HFFc6 (cell line): ENCODE measurements around the gene AP1AR. TPM values are rescaled to one million over a fixed set of nuclear protein-coding genes. Genes with fewer than 3 reads are reported as not detected.

Source experiments
- DNase-seq: peaks from one replicate; pipeline ENCODE4 v3.0.0-alpha.2; 2018
- H3K27ac Mint-ChIP-seq: 2 replicates; pipeline ENCODE4 v1.8.0; 2020; ENCODE audit warnings: mild to moderate bottlenecking, mixed read lengths
- H3K27me3 Mint-ChIP-seq: 2 replicates; pipeline ENCODE4 v1.8.0; 2021; ENCODE audit warnings: mild to moderate bottlenecking, moderate library complexity, mixed read lengths; ENCODE audit not compliant: insufficient read depth
- H3K36me3 Mint-ChIP-seq: 2 replicates; pipeline ENCODE4 v1.8.0; 2021; ENCODE audit warnings: low read depth, mixed read lengths
- H3K4me1 Mint-ChIP-seq: 2 replicates; pipeline ENCODE4 v1.8.0; 2020; ENCODE audit warnings: low read depth, mixed read lengths
- H3K4me3 Mint-ChIP-seq: 2 replicates; pipeline ENCODE4 v1.8.0; 2020; ENCODE audit warnings: mild to moderate bottlenecking, moderate library complexity, mixed read lengths
- H3K9me3 Mint-ChIP-seq: 2 replicates; pipeline ENCODE4 v1.8.0; 2020; ENCODE audit warnings: mild to moderate bottlenecking, mixed read lengths
- CTCF ChIP-seq: fragments of 200-600 bp; sonication (generic); IDR thresholded peaks from 2 replicates; pipeline ENCODE4 v1.5.0; 2021; ENCODE audit warnings: antibody characterized with exemption, mild to moderate bottlenecking
- total RNA-seq, 6 experiments: library from RNA; stranded (reverse); fragmentation: NEBNext Ultra II Directional; extraction: Animal tissue kit (Norgen Biotek cat#: 25700); gene quantifications; 2 replicates in 1 of 6; 3 replicates in 5 of 6; pipeline ENCODE4 v1.2.3, GENCODE V29; 2021

The AP1AR gene
- total RNA-seq, 6 experiments from 2014 or later: 8.7 to 15.6 (median 11.4) TPM

- H3K36me3 Mint-ChIP-seq: no peaks in the 10 kb centered on the region
- H3K27ac Mint-ChIP-seq: peak overlapping the region; percentile 42
- peak overlapping the region; percentile 68 for H3K4me3 Mint-ChIP-seq
- H3K27me3 Mint-ChIP-seq: no peaks in the 10 kb centered on the region; the same call in 1 of the 2 replicates
- H3K4me1 Mint-ChIP-seq: peaks cover 22% of the 10 kb centered on the region
- no peaks in the 10 kb centered on the region for H3K9me3 Mint-ChIP-seq
- no peak for TF ChIP-seq CTCF
- peak; percentile 75 for DNase-seq
Measured at GRCh38 chr4:112213856-112214255, 17.7 kb upstream of the AP1AR start.

- TF ChIP-seq CTCF: peak; percentile 74
- no peaks in the 10 kb centered on the region for H3K36me3 Mint-ChIP-seq
- no peaks in the 10 kb centered on the region; the same call in 1 of the 2 replicates for H3K27me3 Mint-ChIP-seq
- peak; percentile 19 for DNase-seq
- peaks cover 22% of the 10 kb centered on the region for H3K4me1 Mint-ChIP-seq
- no peaks in the 10 kb centered on the region for H3K9me3 Mint-ChIP-seq
- peak overlapping the region; percentile 42 for H3K27ac Mint-ChIP-seq
- peak overlapping the region; percentile 68 for H3K4me3 Mint-ChIP-seq
Measured at GRCh38 chr4:112214390-112215264, 17.0 kb upstream of the AP1AR start.

- DNase-seq: no peak
- no peak for TF ChIP-seq CTCF
- Mint-ChIP-seq H3K36me3 (no peaks in the 10 kb centered on the region), H3K27ac (no peak overlapping the region), H3K9me3 (peaks cover 5% of the 10 kb centered on the region), H3K4me3 (no peak overlapping the region), H3K4me1 (peaks cover 5% of the 10 kb centered on the region), H3K27me3 (peaks cover 4% of the 10 kb centered on the region)
Measured at GRCh38 chr4:112219826-112220366, 11.7 kb upstream of the AP1AR start.

GRCh38 chr4:112222219-112222955 lies 9.2 kb upstream of the AP1AR start:
- DNase-seq: no peak
- Mint-ChIP-seq H3K9me3 (peaks cover 5% of the 10 kb centered on the region), H3K27ac (no peak overlapping the region), H3K27me3 (peaks cover 4% of the 10 kb centered on the region), H3K4me3 (no peak overlapping the region), H3K36me3 (no peaks in the 10 kb centered on the region), H3K4me1 (peaks cover 12% of the 10 kb centered on the region)
- no peak for TF ChIP-seq CTCF

- DNase-seq: no peak
- TF ChIP-seq CTCF: no peak
Measured at GRCh38 chr4:112225157-112225556, 6.4 kb upstream of the AP1AR start.

More at GRCh38 chr4:112225157-112225556, 6.4 kb upstream of the AP1AR start:
- H3K4me1 Mint-ChIP-seq: peaks cover 15% of the 10 kb centered on the region
- peaks cover 5% of the 10 kb centered on the region for H3K9me3 Mint-ChIP-seq
- H3K27ac Mint-ChIP-seq: no peak overlapping the region
- H3K36me3 Mint-ChIP-seq: no peaks in the 10 kb centered on the region
- no peaks in the 10 kb centered on the region for H3K27me3 Mint-ChIP-seq
- H3K4me3 Mint-ChIP-seq: no peak overlapping the region
